CD4-positive, CD25-positive, alpha-beta regulatory T cell (primary cell): ENCODE measurements around the gene NRF1. TPM values are rescaled to one million over a fixed set of nuclear protein-coding genes. Genes with fewer than 3 reads are reported as not detected.

Experiments
- ATAC-seq, 2 donors: fragments of 150-1000 bp; cut with Tn5 transposase; one replicate each; pipeline ENCODE4 v1.10.0; 2021; ENCODE audit warnings: low read depth in 2 of 2, moderate number of reproducible peaks in 2 of 2, moderate library complexity in 1 of 2
- DNase-seq, 3 donors: peaks; one replicate each; pipeline versions ENCODE4 v3.0.0 to v3.0.0-alpha.2; 2012 to 2022; ENCODE audit warnings: mixed read lengths in 1 of 3
- H3K27ac ChIP-seq: one replicate; pipeline ENCODE4 v1.7.0; 2013; ENCODE audit warnings: mild to moderate bottlenecking, low read length; ENCODE audit not compliant: insufficient read depth, poor library complexity, severe bottlenecking
- H3K27me3 ChIP-seq: one replicate; pipeline ENCODE4 v1.7.0; 2013; ENCODE audit warnings: low read length; ENCODE audit not compliant: control insufficient read depth, insufficient read depth
- H3K36me3 ChIP-seq: one replicate; pipeline ENCODE4 v1.7.0; 2013; ENCODE audit warnings: mild to moderate bottlenecking, low read length, moderate library complexity; ENCODE audit not compliant: control insufficient read depth, insufficient read depth
- H3K4me1 ChIP-seq: 2 replicates; pipeline ENCODE4 v1.7.0; 2013; ENCODE audit warnings: mild to moderate bottlenecking, low read length; ENCODE audit not compliant: insufficient read depth, control insufficient read depth, poor library complexity, severe bottlenecking
- H3K4me3 ChIP-seq: one replicate; pipeline ENCODE4 v1.7.0; 2013; ENCODE audit warnings: low read depth, mild to moderate bottlenecking, low read length, moderate library complexity
- H3K9me3 ChIP-seq, 2 experiments: 1 replicate in 1 of 2; 2 replicates in 1 of 2; pipeline ENCODE4 v1.7.0; 2013; ENCODE audit warnings: low read length in 2 of 2, mild to moderate bottlenecking in 1 of 2, moderate library complexity in 1 of 2; ENCODE audit not compliant: control insufficient read depth in 2 of 2
- H3K27ac Mint-ChIP-seq, 3 donors: one replicate each; pipeline ENCODE4 v1.8.0; 2020 to 2022; ENCODE audit warnings: mild to moderate bottlenecking in 3 of 3, mixed read lengths in 3 of 3, moderate library complexity in 2 of 3
- H3K27me3 Mint-ChIP-seq: one replicate; pipeline ENCODE4 v1.8.0; 2022; ENCODE audit warnings: mild to moderate bottlenecking, mixed read lengths
- H3K36me3 Mint-ChIP-seq: one replicate; pipeline ENCODE4 v1.8.0; 2020; ENCODE audit warnings: mixed read lengths
- H3K4me1 Mint-ChIP-seq, 4 donors: one replicate each; pipeline ENCODE4 v1.8.0; 2020 to 2022; ENCODE audit warnings: mixed read lengths in 4 of 4, mild to moderate bottlenecking in 1 of 4
- H3K4me3 Mint-ChIP-seq, 4 donors: one replicate each; pipeline ENCODE4 v1.8.0; 2020 to 2022; ENCODE audit warnings: mild to moderate bottlenecking in 4 of 4, mixed read lengths in 4 of 4, moderate library complexity in 3 of 4
- H3K9me3 Mint-ChIP-seq, 7 donors: one replicate each; pipeline ENCODE4 v1.8.0; 2020 to 2022; ENCODE audit warnings: mixed read lengths in 7 of 7, mild to moderate bottlenecking in 3 of 7, moderate library complexity in 2 of 7
- polyA plus RNA-seq, 4 donors: library from polyadenylated mRNA; unstranded; fragments of 300-500 nt; fragmentation: Illumina TruSeq; gene quantifications; one replicate each; pipeline ENCODE4 v1.2.3, GENCODE V29; 2021
- total RNA-seq: library from RNA; stranded (reverse); gene quantifications from one replicate; pipeline ENCODE4 v1.2.3, GENCODE V29; 2022

Gene NRF1
- total and polyA plus RNA-seq, 5 donors from 2014 or later: 19.6 to 42.5 (median 26.3) TPM

DNA sequence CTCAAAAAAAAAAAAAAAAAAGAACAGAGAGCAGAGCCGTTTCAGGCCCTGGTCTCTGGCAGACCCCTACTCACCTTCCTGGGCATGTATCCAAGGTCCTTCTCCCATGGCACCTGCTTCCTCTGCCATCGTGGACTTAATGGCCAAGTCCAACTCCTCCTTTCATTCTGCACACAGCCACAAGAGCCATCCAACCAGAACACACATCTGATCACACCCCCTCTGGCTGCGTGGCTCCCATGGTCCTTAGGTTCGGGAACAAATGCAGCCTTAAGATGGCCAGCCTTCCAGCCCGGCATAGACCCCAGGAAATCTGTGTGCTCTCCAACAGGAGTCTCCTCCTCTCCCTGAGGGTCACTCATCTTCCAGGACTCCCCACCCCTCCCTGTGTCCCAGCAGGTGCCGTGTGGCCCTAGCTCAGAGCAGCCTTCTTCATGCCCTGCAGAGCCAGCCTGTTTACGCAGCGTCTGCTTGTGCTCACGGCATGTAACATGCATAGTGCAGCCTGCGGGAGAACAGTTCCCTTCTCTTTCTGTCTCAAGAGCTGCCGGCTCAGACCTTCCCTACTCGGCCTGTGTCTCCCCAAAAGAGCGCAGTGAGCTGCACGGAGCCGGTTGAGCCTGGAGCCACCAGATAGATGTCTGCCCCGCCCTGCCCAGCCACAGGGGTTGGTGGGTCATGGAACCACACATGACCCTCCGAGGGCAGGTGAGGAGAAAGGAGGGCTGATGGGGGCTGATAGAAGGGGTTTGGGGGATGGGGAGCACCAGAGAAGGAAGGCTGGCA, 157.3 kb downstream of the NRF1 start:
- peak overlapping the region in 1 of 4 donors; percentile 8 for H3K4me3 Mint-ChIP-seq
- no peak overlapping the region for H3K27ac Mint-ChIP-seq
- H3K27ac ChIP-seq: no peak overlapping the region
- no peaks in the 10 kb centered on the region for H3K36me3 ChIP-seq
- no peaks in the 10 kb centered on the region for H3K27me3 ChIP-seq
- H3K4me1 ChIP-seq: no peaks in the 10 kb centered on the region
- peaks cover 10% of the 10 kb centered on the region for H3K27me3 Mint-ChIP-seq
- H3K9me3 Mint-ChIP-seq: no peaks in the 10 kb centered on the region
- no peaks in the 10 kb centered on the region for H3K9me3 ChIP-seq
- no peak overlapping the region for H3K4me3 ChIP-seq
- H3K36me3 Mint-ChIP-seq: no peaks in the 10 kb centered on the region
- ATAC-seq: no peak
- no peak for DNase-seq
- no peaks in the 10 kb centered on the region for H3K4me1 Mint-ChIP-seq

- no peaks in the 10 kb centered on the region for H3K36me3 ChIP-seq
- no peaks in the 10 kb centered on the region for H3K9me3 ChIP-seq
- H3K4me3 Mint-ChIP-seq: no peak overlapping the region
- no peak overlapping the region for H3K27ac ChIP-seq
- DNase-seq (no peak), ATAC-seq (no peak)
- H3K36me3 Mint-ChIP-seq: no peaks in the 10 kb centered on the region
- H3K9me3 Mint-ChIP-seq: no peaks in the 10 kb centered on the region
- no peak overlapping the region for H3K27ac Mint-ChIP-seq
- no peak overlapping the region for H3K4me3 ChIP-seq
- no peaks in the 10 kb centered on the region for H3K4me1 ChIP-seq
- H3K4me1 Mint-ChIP-seq: no peaks in the 10 kb centered on the region
- H3K27me3 ChIP-seq: no peaks in the 10 kb centered on the region
- H3K27me3 Mint-ChIP-seq: peaks cover 15% of the 10 kb centered on the region
Measured at GRCh38 chr7:129769400-129769774, 157.9 kb downstream of the NRF1 start.

GRCh38 chr7:129769866-129770808, 158.6 kb downstream of the NRF1 start:
- ATAC-seq (no peak), DNase-seq (no peak)
- Histone ChIP-seq H3K4me1 (no peaks in the 10 kb centered on the region), H3K36me3 (no peaks in the 10 kb centered on the region), H3K27ac (no peak overlapping the region), H3K9me3 (no peaks in the 10 kb centered on the region), H3K27me3 (no peaks in the 10 kb centered on the region), H3K4me3 (no peak overlapping the region)
- Mint-ChIP-seq H3K27me3 (peaks cover 15% of the 10 kb centered on the region), H3K4me3 (no peak overlapping the region), H3K9me3 (no peaks in the 10 kb centered on the region), H3K36me3 (no peaks in the 10 kb centered on the region), H3K27ac (no peak overlapping the region), H3K4me1 (no peaks in the 10 kb centered on the region)

DNA sequence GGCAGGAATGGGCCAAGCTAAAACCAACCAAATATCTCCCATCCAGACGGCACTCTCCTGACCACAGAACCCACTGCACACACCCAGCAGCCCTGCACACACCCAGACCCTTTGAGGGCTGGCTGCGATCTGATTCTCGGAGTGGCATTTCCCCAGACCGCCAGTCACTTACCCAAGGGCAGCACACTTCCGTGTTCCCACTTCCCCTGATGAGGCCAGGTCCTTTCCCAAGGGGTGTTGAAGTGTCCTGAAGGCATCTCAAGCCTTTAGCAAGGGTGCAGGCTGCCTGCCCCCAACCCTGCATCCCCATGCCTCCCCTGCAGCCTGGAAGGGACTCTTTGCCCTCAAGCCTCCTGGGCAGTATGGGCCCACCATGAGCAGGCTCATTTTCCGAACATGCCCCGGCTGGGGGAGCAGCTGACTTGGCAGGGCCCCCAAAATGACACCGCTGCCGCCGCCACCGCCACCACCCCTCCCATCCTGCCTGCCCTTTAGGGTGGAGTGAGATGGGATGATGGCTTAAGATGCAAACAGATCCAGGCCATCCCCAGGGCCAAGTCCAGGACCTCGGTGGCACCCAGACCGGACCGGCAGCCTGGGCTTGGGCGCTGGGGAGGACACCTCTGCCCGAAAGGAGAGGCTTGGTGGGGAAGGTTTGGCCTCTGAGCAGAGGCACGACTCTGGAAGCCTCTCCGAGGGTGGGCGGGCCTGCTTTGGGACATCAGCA, 159.8 kb downstream of the NRF1 start:
- Mint-ChIP-seq H3K4me3 (no peak overlapping the region), H3K27ac (no peak overlapping the region), H3K27me3 (peaks cover 15% of the 10 kb centered on the region), H3K9me3 (no peaks in the 10 kb centered on the region), H3K4me1 (no peaks in the 10 kb centered on the region), H3K36me3 (no peaks in the 10 kb centered on the region)
- H3K9me3 ChIP-seq: no peaks in the 10 kb centered on the region
- H3K27me3 ChIP-seq: no peaks in the 10 kb centered on the region
- no peaks in the 10 kb centered on the region for H3K4me1 ChIP-seq
- no peaks in the 10 kb centered on the region for H3K36me3 ChIP-seq
- no peak overlapping the region for H3K4me3 ChIP-seq
- H3K27ac ChIP-seq: no peak overlapping the region
- ATAC-seq (no peak), DNase-seq (no peak)

- Histone ChIP-seq H3K27me3 (no peaks in the 10 kb centered on the region), H3K4me1 (no peaks in the 10 kb centered on the region), H3K9me3 (no peaks in the 10 kb centered on the region), H3K4me3 (no peak overlapping the region), H3K27ac (no peak overlapping the region), H3K36me3 (no peaks in the 10 kb centered on the region)
- no peak overlapping the region for H3K27ac Mint-ChIP-seq
- peaks cover 20% of the 10 kb centered on the region for H3K27me3 Mint-ChIP-seq
- no peaks in the 10 kb centered on the region for H3K9me3 Mint-ChIP-seq
- ATAC-seq: no peak
- H3K4me3 Mint-ChIP-seq: no peak overlapping the region
- DNase-seq: no peak
- H3K4me1 Mint-ChIP-seq: no peaks in the 10 kb centered on the region
- H3K36me3 Mint-ChIP-seq: no peaks in the 10 kb centered on the region
Measured at GRCh38 chr7:129771928-129772479, 160.5 kb downstream of the NRF1 start.

DNA sequence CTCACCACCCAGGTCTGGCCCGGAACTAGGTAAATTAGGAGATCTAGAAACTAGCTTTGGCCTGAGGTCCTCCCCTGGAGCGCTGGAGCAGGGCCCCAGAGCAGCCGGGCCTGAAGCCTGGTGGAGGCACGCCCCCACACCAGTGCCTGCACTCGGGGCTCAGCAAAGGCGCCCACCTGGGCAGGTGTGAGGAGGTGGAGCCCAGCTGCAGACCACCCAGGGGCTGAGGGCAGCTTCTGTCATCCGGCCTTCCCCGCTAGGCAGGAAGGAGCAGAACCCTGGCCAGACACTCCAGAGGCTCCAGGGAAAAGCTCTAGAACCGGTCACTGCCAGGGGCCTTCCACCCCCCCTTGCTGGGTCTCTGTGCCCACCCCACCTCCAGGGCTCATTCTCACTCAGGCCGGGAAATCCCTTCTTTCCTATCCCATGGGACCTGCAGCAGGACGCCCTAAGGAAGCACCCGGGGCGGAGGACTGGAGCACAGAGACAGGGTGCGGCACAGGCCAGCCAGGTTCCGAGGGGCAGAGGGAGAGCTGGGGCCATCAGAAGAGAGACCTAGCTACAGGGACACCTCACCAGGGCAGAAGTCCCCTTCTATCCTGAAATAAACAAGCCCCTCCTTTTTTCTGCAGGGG, 161.2 kb downstream of the NRF1 start:
- Histone ChIP-seq H3K9me3 (no peaks in the 10 kb centered on the region), H3K36me3 (no peaks in the 10 kb centered on the region), H3K4me1 (no peaks in the 10 kb centered on the region), H3K27ac (no peak overlapping the region), H3K27me3 (peaks cover 4% of the 10 kb centered on the region), H3K4me3 (no peak overlapping the region)
- H3K27me3 Mint-ChIP-seq: peaks cover 27% of the 10 kb centered on the region
- H3K27ac Mint-ChIP-seq: no peak overlapping the region
- no peak for ATAC-seq
- no peak for DNase-seq
- H3K4me1 Mint-ChIP-seq: no peaks in the 10 kb centered on the region
- no peaks in the 10 kb centered on the region for H3K36me3 Mint-ChIP-seq
- H3K9me3 Mint-ChIP-seq: no peaks in the 10 kb centered on the region
- no peak overlapping the region for H3K4me3 Mint-ChIP-seq

GRCh38 chr7:129773328-129773731, 161.8 kb downstream of the NRF1 start:
- no peaks in the 10 kb centered on the region for H3K36me3 Mint-ChIP-seq
- no peak overlapping the region for H3K4me3 Mint-ChIP-seq
- no peak overlapping the region for H3K27ac ChIP-seq
- no peaks in the 10 kb centered on the region for H3K36me3 ChIP-seq
- H3K27ac Mint-ChIP-seq: no peak overlapping the region
- H3K27me3 ChIP-seq: peaks cover 4% of the 10 kb centered on the region
- no peaks in the 10 kb centered on the region for H3K4me1 ChIP-seq
- H3K4me1 Mint-ChIP-seq: peaks cover 0 to 1% (median 0%) of the 10 kb centered on the region in 4 donors
- no peaks in the 10 kb centered on the region for H3K9me3 Mint-ChIP-seq
- no peaks in the 10 kb centered on the region for H3K9me3 ChIP-seq
- ATAC-seq (peak in 1 of 2 donors; percentile 18), DNase-seq (no peak)
- H3K27me3 Mint-ChIP-seq: peaks cover 33% of the 10 kb centered on the region
- no peak overlapping the region for H3K4me3 ChIP-seq
